Medulla oblongata (tissue), 1 donor: Measurements from ENCODE around the gene OTOF.
A peak's percentile ranks its signal among the peaks of the same experiment; 100 is the strongest.

Source experiments
- DNase-seq: peaks from one replicate; pipeline ENCODE4 v3.0.0-alpha.2; 2015; ENCODE audit errors: extremely low spot score

Gene OTOF

DNA sequence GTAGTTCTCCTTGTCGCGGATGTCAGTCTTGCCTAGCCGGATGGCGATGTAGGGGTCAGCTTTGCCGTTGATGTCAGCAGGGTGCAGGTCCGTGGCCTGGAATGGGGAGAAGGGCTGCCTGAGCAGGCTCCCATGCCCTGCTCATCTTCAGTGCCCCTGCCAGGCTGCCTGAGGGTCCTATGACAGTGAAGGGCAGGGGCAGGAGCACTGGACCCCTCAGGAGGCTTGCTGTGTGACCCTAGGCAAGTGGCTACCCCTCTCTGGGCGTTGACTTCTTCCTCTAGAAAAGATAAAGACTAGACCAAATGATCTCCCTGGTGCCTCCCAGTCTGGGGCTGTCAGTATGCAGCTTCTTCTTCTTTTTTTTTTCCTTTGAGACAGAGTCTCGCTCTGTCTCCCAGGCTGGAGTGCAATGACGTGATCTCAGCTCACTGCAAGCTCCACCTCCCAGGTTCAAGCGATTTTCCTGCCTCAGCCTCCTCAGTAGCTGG, 11.9 kb downstream of the OTOF start:
- DNase-seq, result no peak

DNA sequence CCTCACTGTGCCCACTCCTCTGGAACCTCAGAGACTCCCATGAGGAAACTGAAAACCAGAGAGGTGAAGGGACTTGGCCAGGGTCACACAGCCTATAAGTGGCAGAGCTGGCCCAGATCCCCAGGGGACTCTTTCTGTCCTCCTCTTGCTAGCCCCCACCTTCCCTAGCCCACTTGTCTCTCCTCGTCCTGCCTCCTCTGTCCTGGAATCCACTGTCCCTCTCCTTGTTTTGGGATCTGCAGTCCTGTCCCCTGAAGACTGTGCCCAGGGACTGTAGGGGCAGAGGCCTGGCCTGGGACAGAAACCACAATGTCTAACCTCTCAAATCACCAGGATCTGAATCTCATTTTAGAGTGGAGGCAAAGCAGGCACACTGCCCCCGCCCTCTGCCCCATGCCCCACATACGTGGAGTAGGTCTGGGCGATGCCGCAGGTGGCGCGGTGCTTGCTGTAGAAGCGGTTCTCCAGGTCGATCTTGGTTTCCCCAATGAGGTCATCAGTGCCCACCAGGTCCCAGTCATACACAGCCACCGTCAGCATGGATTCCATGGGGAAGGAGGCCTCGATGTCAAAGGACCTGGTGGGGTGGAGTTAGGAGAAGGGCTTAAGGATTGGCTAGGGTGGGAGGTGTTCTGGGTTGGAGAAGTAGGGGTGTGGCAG, 12.5 kb downstream of the OTOF start:
- no peak for DNase-seq

DNA sequence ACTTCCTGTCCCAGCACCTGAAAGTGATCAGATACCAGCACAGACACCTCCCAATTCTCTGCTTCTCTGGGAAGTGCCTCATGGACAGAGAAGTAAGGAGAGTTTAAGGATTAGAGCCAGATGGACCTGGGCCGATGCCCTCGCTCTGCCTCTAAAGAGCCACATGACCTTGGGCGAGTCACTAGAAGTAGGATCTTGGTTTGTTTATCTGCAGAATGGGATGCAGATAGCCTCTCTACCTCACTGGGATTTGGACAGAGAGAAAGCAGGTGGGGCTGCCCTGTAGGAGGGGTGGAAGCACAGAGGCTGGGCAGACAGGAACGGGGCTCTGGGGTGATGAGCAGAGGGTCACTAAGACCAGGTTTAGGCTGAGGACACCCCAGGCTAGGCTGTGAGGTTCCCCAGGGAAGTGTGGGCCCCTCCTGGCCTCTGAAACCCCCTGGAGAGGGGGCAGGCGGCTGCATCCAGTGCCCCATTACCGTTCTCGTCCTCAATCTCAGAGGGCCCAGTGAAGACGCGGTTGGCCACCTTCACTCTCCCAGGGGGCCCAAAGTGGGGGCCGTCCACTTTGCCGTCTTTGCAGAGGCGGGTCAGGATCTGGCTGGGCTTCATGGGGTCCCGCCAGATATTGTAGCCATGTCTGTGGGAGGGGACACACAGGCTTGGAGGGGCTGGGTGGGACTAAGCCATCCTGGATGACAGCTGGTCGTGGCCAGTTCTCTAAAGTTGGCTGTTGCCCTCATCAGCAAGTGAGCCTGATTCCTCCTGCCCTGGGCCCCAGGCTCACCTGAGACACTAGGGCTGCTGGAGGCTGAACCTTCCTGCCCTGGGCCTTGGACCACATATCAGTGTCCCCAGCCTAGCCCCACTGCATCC, 13.3 kb downstream of the OTOF start:
- DNase-seq, result no peak

DNA sequence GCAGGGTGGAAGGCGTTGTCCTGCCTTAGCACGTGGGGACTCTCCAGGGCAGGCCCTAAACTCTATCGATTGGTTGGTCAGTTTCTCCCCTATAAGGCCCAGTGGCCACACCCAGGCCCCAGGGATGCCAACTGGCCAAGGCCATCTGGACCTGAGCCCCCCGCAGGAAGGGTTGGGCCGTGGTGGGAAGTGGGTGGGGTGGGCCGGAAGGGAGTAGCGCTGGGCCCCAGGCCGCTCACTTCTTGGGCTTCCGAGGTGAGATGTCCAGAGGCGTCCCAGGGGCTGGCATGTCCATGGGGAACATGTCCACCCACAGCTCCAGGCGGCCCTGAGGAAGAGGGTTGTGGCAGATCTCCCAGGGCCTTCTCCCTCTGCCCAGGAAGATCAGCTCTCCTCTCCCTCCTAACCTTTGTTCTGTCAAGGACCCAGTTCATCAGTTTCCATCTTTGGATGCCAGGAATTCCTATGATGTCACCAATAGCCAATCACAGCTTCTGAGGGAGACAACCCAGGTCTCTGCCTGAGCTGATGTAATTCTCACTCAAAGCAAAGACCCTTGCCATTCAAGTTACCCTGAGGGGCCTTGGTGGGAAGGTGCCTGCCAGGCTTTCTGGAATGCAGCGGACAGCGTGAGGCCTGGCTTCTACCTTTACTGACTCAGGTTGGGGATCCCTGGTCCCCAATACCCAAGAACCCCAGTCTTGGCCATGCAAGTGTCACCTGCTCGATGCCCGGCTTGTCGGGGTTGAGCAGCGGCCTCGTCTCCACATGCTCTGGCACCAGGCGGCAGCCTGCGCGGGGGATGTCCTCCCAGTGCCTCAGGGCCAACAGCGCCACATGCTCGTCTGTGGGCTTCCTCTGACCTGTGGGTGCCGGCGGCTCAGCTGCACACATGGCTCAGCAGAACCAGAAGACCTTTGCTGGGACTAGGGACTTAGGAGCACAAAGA, 14.4 kb downstream of the OTOF start:
- no peak for DNase-seq

DNA sequence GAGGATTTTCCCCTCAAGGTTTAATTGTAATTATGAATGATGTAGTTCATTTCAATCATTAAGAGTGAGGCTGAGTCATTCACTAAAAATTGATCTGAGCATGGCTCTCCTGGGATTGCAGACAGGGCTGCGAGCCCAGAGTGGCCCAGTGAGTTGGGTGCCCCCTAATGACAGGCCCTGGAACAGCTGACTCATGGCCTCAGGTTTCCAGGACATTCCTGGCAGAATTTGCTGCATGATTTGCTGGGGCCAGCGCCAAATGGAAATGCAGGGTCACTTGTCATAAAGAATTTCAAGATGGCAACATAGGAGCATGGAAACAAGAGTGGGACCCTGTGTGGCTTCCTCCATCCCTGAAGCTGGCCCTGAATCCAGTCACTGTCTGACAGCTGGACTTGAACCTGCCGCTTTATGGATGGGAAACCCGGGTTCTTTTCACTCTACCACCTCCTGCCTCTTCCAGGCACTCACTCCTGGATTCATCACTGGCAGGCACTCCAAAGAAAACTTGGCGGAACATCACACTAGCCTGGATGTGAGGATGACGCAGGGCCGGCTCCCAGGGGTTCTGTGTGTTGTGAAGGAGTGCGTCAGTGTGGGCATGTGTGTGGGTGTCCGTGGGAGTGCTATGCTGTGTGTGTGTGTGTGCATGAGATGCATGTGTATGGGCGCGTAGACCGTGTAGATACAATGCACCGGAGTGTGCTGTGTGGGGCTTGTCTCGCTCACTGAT, 15.2 kb downstream of the OTOF start:
- peak; percentile 35 for DNase-seq

DNA sequence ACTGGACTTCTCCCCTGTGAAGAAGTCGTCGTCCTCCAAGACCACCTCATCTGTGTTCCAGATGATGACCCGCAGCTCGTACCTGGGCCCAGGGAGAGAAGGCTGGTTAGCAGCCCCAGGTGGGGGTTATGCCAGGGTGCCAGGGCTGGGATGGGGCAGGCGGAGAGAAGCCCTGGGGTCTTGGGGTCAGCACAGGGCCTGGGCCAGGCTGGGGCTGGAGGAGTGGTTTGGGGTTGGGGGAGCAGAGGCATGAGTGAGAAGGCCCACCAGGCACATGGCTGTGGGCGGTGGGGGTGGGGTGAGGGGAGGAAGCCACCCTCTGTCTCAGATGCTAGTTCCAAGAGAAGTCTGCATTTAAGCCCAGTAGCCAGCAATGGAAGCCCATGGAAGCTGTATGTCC, 15.8 kb downstream of the OTOF start:
- no peak for DNase-seq

DNA sequence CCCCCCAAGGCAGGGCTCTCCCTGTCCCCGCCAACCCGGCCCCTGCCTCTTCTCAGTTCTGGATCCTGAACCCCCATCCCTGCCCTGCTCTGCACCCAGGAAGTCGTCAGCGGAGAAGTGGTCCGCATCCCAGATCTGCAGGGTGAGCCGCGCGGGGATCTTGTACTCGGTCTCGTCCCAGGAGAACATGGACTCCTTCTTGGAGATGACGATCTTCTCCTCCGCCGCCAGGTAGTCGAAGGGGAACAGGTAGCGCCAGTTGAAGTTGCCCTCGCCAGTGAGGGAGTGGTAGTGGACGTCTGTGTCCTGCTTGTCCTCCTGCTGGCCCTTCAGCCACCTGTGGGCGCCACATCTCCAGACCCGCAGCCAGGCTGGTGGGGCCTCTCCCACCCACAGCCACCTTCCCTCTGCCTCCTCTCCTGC, 16.3 kb downstream of the OTOF start:
- no peak for DNase-seq

DNA sequence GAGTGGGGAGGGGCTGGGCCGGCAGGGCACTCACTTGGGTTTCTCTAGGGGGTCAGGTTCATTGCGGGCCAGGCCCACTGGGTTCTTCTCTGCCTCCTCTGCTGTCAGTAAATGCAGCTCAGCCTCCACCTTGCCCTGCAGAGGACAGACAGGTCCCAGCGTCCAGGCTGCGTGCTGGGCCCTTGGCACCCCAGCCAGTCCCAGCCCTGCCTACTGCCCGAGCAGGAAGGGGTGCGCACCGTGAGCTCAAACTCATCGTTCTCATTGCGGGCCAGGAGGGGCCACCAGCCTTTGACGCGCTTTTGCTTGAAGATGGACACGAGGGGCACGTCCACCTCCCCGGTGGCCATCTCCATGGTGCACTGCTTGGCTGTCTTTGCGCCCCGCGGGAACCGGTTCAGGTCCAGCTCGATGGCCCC, 17.3 kb downstream of the OTOF start:
- no peak for DNase-seq

DNA sequence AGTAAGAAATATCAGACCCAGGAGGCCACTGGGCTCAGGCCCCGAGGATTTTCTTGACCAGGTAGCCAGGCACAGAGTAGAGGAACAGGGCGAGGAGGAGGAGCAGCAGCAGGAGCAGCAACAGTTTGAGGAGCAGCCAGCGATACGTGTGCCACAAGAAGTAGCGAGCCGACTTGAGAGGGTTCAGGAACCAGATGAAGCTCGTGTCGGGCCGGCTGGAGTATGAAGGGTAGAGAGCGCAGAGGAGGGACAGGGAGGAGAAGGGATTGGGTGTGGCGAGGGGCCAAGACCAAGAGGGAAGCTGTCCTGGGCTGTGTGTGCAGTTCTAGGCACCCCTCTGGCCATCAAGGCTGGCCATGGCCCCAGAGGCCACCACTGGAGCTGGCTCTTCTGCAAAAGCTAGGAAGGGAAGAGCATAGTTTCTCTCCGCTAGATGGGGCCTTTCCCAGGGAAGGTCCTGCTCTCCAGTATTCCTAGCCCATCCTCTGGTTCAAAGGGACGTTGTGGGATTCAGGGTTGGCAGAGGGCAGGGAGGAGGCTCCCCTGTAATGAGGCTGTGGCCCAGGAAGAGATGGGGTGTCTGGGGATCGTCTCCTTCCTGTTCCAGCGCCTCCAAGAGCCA, 17.8 kb downstream of the OTOF start:
- DNase-seq, result no peak

DNA sequence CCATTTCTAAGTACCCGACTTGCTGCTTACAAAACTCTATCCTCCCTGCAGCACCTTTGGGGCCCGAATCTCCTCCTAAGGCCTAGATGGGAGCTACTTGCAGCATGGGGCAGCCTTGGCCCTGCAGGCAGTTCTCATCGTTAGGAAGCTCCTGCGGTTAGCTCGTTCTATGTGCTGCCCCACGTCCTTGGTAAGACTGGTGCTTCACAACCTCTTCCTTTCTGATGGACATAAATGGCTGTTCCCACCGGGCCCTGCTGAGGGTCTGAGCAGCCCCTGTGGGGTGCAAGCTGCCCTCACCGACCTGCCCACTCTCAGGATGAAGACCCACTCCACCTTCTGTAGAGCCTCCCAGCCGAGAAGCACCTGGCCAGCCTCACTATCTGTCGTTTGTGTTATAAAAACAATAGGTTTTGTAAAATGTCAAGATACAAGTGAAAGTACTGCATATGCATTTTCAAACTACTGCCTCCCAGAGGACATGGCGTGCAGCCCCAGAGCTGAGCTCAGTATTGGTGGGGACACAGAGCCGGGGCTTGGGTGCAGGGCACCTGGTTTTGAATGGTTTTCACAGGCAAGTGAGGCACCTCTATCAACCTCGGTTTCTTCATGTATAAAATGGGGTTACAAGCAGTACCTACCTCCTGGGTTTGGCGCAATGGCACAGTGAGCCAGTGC, 19.4 kb downstream of the OTOF start:
- no peak for DNase-seq

DNA sequence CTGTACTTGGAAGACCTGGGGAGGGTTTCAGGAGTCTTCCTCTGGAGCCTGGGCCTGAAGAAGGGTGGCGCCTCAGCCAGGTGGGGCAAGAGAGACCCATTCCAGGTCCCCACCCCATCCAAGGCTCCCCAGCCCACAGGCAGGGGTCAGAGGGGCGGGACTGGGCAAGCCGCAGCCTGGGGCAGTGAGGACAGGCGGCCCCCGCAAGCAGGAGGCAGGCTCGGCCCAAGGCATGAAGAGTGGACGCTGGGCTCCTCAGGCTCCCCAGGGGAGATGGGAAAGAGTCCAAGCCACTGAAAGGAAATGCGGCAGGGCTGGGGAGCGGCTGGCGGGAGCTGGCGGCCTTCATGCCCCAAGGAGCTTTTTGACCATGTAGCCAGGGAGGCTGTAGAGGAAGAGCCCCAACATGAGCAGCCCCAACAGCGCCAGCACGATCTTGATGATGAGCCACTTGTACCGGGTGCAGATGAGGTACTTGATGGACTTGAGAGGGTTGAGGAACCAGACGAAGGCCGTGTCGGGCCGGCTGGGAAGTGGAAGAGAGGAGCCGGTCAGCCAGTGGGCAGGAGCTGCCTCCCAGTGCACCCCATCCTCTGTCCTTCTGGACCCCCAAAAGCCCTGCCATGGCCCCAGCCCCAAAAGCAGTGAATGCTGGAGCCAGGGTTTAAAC, 20.1 kb downstream of the OTOF start:
- DNase-seq, result no peak

DNA sequence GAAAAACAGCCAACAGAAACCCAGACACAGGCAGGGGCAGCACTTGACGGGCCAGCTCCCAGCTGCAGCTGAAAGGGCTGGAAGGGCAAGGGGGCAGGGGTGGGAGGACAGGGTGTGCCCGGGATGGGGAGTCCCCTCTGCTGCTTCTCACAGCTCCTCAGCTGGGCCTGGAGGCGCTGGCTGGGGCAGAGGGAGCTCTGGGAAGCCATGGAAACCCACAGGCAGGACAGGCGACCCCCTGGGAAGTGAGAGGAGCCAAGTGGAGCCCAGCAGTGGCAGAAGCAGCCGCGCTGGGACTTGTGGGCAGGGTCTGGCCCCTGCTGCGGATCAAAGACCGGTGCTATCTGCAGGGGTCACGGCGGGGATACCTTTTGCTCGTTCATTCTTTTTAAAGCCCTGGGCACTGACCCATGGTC, 20.7 kb downstream of the OTOF start:
- DNase-seq, result no peak

DNA sequence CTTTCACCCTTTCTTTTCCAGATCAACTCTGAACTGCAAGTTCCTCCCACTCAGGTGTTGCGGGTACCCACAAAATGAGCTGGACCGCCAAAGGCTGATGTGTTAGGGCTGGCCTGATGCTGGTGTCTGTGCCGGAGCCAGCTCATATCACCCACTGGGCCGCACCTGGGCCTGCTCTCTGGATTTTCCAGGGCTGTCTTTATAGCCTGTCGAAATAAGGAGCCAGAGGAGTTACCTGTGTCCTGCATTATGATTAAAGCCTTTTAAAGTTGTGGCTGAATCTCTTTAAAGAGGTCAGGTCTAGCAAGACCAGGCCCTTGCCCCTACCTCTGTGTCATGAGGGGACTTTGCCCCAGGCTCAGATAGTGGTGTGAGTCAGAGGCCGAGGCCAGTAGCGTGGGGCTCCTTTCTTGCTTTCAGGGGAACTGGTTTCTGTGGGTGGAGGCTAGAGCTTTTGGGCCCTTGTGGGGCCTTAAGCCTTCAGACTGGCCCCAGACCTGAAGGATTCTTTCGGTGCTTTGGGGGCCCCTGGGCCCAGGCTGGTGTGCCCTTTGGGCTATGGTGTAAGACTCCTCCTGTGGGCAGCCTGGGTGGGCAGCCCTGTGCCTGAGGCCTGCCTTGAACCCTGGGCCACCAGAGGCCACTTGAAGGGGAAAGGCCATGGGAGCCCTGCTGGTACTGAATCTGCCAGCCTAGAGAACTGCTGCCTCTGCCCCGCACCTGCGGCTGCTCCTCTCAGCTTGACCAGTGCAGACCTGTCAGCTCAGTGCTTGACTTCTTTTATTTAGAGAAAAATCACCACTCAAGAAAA, 21.3 kb downstream of the OTOF start:
- DNase-seq, result no peak

DNA sequence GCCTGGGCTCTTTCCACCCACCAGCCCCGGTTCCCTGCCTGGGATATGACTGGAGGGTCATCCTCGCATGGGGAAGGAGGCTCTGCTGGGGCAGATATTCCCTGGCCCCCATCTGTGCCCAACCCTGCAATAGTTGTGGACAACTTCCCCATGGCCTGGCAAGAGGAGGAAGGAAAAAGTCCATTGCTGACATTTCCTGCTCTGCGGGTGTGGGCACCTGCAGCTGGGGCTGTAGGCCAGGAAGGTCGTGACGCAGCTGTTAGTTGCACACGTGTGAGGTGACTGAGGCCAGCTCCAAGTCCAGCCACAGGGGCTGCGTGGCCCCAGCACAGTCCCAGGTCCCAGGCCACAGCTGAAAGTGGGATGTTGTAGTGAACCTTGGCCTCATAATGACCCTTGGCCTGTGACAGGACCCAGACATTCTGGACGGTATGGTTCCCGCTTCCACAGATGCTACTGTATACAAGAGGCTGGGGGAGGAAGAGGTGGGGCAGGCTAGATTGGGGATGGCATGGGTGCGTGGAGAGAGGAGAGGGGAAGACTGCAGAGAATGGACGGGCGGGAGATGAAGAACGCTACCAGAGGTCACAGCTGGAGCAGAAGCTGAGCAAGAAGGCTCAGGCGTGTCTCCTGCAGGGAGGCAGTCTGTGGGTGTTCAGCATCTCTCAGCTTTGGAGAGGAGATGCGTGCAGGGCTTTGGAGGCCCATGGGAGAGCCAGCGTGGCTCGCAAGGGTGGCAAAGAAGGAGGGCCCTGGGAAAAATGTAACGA, 22.1 kb downstream of the OTOF start:
- DNase-seq, result no peak

DNA sequence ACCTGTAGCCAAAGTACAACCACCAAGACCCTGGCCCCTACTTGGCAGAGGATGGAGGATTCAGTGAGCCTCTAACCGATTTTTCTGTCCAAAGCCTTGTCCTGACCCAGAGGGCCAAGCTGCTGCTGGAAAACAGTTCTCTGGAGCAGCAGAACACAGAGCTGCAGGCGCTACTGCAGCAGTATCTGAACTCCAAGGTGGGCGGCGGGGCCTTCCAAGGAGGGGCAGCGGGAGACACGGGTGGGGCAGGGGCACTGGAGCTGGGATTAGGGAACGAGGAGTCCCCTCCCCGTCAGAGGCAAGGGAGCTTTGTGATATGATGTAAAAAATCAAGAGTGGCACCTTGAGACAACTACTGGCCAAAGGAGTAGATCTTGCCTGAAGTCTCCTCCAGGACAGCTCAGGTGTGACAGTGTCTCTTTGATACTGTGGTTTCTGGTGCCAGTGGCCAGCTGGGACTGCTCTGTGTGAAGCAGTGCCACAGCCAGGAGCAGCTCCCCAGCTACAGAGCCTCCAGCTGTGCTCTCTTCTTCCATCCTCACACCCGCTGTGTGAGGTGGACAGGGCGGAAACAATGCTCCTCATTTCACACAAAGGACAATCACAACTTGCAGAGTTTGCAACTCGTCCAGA, 22.8 kb downstream of the OTOF start:
- no peak for DNase-seq

DNA sequence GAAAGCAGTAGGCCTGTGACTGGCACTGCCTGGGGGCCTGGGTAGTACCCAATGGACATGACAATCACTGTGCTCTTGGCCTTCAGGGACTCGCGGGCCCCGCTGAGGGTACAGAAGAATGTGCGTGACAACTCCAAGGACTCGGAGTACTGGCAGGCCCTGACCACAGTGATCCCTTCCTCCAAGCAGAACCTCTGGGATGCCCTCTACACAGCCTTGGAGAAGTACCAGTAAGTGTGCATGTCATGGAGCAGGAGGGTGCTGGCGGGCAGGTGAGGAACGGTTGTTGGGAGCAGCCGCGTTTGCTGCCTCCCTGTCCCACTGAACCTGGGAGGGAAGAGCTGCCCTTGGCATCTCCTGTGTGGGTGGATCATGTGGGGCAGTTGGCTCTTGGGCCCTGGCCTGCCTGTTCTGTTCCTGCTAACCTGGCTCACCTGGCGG, 23.3 kb downstream of the OTOF start:
- DNase-seq, result no peak
